Epithelial cell of esophagus (primary cell): ENCODE data around the gene CCDC174.

ENCODE experiments used
- DNase-seq: peaks from one replicate; pipeline ENCODE4 v3.0.0; 2010; ENCODE audit warnings: low read depth
- H3K4me3 ChIP-seq: 2 replicates; pipeline ENCODE4 v1.5.1; 2011; ENCODE audit warnings: mild to moderate bottlenecking, low read length, control low read depth
- TF ChIP-seq, protein P1 (sequence below): IDR thresholded peaks from 2 replicates; pipeline ENCODE4 v1.5.1; 2011; ENCODE audit warnings: low read depth, mild to moderate bottlenecking, low read length, control low read depth, inconsistent platforms; ENCODE audit not compliant: insufficient read depth; ENCODE audit errors: missing control alignments

CCDC174 gene

DNA sequence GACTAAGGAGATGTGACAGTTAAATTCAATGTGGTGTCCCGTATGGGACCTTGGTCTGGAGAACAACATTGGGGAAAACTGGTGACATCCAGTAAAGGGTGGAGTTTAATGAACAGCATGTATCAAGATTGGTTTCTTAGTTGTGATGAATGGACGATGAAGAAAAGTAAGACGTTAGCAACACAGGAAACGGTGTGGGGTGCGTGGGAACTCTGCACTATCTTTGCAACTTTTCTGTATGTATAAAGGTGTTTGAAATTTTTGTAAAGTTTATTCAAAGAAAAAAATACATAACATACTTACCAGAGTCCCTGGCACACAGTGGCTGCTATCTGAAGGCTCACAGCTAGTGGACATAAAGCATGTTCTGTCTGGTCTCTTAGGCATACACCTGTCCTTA lies 6.1 kb upstream of the CCDC174 start:
- H3K4me3 ChIP-seq, result no peak overlapping the region
- TF ChIP-seq, protein P1, sequence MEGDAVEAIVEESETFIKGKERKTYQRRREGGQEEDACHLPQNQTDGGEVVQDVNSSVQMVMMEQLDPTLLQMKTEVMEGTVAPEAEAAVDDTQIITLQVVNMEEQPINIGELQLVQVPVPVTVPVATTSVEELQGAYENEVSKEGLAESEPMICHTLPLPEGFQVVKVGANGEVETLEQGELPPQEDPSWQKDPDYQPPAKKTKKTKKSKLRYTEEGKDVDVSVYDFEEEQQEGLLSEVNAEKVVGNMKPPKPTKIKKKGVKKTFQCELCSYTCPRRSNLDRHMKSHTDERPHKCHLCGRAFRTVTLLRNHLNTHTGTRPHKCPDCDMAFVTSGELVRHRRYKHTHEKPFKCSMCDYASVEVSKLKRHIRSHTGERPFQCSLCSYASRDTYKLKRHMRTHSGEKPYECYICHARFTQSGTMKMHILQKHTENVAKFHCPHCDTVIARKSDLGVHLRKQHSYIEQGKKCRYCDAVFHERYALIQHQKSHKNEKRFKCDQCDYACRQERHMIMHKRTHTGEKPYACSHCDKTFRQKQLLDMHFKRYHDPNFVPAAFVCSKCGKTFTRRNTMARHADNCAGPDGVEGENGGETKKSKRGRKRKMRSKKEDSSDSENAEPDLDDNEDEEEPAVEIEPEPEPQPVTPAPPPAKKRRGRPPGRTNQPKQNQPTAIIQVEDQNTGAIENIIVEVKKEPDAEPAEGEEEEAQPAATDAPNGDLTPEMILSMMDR, result no peak
- no peak for DNase-seq

DNA sequence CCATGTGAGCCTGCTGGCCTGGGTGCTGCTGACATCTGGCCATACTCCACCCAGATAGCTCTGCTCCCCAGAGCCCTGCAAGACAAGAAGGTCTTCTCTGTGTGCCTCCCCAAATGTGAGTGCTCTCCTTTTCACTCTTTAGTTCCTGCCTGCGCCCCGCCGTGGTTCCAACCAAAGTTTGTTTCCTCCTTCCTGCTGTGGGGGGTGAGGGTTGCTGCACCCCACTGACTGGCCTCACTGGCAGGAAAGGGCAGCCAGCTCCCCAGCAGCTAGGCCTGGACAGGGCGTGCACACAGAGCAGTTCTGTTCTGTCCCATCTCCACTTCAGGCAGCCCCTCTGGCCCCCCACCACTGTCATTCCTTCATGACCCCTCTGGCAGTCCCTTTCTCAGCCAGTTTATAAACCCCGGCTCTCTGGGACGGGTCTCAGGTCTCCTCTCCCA lies 5.4 kb upstream of the CCDC174 start:
- TF ChIP-seq, protein P1, result no peak
- DNase-seq, result no peak
- no peak overlapping the region for H3K4me3 ChIP-seq

DNA sequence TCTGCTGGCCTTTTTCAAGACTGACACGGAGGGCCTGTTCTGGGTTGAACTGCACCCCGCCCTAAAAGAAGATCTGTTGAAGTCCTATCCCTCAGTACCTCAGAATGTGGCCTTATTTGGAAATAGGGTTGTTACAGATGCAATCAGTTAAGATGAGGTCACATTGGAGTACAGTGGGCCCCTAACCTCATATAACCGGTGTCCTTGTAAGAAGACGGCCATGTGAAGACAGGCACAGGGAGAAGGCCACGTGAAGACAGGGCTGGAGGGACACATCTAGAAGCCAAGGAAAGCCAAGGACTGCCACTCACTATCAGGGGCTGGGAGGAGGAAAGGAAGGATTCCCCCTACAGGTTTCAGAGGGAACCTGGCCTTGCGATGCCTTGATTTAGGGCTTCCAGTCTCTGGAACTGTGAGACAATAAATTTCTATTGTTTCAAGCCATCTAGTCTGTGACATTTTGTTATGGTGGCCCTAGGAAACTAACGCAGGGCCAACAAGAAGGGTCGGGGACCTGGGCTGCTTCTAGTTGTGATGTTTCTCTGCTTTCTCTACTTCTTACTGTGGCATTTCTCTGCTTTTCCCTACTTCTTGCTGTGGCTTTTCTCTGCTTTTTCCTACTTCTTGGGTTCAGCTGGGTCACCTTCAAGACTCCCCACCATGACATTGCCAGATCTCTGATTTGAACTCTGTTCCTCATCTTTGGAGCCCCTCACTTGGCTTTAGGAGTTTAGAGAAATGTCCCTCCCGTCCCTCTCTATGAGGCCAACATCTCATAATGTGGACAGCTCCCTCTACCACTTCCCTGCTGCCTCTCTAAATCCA lies 4.8 kb upstream of the CCDC174 start:
- DNase-seq, result no peak
- TF ChIP-seq, protein P1, result no peak
- no peak overlapping the region for H3K4me3 ChIP-seq

DNA sequence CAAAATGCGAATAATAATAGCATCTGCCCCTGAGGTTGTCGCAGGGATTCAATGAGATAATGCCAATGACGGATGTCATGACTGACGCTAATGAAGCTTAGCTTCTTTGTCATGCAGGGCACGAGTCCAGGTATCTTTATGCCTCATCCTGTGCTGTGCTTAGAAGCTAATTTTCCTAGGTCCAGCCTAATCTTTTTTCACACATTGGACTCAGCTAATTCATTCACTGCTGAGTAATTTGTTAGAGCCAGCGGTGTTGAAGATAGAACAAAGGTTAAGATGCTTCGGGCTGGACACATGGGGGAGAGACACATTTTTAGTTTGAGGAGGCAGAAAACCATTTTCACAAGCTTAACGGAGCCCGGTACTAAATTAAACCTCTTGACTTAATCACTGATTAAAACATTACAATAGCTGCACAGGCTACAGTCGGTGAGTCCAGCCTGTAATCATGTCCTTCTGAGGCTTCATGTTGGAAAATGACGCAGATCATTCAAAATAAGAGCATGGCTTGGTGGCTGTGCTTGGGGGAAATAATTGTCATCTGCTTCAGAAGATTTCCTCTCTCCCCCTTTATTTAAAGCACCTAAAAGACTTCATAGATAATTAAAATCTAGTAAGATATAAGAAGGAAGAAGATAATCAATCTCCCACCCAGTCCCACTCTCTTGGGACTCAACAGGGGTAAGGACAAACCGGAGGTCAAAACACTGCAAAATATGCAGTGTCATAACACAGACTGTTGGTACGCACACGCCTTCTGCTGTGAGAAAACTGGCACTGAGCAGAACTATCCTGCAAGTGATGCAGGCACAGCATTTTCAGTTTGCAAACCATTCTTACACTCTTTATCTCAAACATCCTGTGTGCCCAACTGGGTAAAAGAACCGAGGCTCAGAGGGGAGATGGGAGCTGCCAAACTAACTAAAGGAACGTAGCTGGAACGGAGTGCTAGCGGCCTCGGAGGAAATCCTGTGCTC lies 3.3 kb upstream of the CCDC174 start:
- no peak for DNase-seq
- TF ChIP-seq, protein P1, result no peak
- H3K4me3 ChIP-seq, result no peak overlapping the region

DNA sequence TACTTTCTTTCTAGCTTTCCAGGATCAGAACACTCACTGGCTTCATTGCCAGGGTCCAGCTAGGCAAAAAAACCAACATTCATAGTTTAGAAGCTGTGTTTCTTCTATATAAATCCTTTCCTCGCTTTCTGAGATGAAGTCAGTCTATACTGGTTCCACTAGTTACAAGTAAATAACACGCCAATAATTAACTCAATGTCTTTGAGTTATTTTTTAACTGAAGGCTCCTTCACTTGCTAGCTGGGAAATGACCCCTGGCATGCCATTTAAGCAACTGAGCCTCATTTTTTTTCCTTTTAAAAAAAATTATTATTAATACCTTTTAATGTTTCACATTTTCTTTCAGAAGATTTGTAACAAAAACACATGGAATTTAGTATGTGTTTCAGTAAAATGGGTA lies 2.1 kb upstream of the CCDC174 start:
- H3K4me3 ChIP-seq, result no peak overlapping the region
- DNase-seq, result no peak
- TF ChIP-seq, protein P1, result no peak

DNA sequence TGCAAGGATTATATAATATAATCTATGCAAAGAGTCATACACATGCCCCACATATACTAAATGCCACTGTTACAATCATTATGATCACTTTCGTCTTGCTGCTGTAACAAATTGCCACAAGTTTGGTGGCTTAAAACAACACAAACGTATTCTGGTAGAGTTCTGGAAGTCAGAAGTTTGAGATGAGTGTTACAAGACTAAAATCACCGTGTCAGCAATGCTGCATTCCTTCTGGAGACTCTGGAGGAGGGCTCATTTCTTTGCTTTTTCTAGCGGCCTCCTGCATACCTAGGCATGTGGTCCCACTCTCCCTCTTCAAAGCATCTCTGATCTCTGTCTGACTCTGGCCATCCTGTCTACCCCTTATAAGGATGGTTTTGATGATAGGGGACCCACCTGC lies 1.4 kb upstream of the CCDC174 start:
- DNase-seq, result no peak
- no peak overlapping the region for H3K4me3 ChIP-seq
- TF ChIP-seq, protein P1, result no peak

DNA sequence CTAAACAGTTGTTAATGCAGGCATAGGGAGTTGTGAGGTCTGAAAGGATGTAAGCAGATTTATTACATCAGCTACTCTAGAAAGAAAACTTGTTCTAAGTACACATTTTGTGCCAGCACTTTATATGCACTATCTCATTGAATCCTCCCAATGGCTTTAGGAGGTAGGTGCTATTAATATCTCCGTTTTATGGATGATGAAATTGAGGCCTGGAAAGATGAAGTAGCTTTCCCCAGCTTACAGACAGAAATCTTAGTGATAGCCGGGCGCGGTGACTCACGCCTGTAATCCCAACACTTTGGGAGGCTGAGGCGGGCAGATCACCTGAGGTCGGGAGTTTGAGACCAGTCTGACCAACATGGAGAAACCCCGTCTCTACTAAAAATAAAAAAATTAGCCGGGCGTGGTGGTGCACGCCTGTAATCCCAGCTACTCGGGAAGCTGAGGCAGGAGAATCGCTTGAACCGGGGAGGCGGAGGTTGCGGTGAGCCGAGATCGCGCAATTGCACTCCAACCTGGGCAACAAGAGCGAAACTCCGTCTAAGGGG lies 872 bp downstream of the CCDC174 start:
- peak; percentile 38 for DNase-seq
- peak overlapping the region; percentile 92 for H3K4me3 ChIP-seq
